HL-60 (cell line): ENCODE data around the gene FMNL2.

Experiments used
- DNase-seq, 2 experiments: peaks; one replicate each; pipeline ENCODE4 v3.0.0-alpha.2; 2010 to 2020; ENCODE audit warnings: low read depth in 1 of 2, low spot score in 1 of 2
- H3K27ac ChIP-seq: fragments of 250-450 bp; sonication (Bioruptor Pico); replicated peaks from 2 replicates; pipeline ENCODE4 v1.5.1; 2020; ENCODE audit warnings: mild to moderate bottlenecking, moderate library complexity
- H3K27me3 ChIP-seq: fragments of 250-450 bp; sonication (Bioruptor Pico); 2 replicates; pipeline ENCODE4 v1.5.1; 2021; ENCODE audit warnings: mild to moderate bottlenecking, moderate library complexity; ENCODE audit not compliant: insufficient read depth, poor library complexity, severe bottlenecking
- H3K4me3 ChIP-seq: replicated peaks from 2 replicates; pipeline ENCODE4 v1.5.1; 2011; ENCODE audit warnings: mild to moderate bottlenecking, control low read depth, low read length; ENCODE audit not compliant: insufficient read depth
- GABPA ChIP-seq: IDR thresholded peaks from 2 replicates; pipeline ENCODE4 v1.6.1; 2012; ENCODE audit warnings: low read depth
- POLR2AphosphoS5 ChIP-seq: IDR thresholded peaks from 2 replicates; pipeline ENCODE4 v1.6.1; 2012; ENCODE audit warnings: low read depth
- SPI1 ChIP-seq: IDR thresholded peaks from 2 replicates; pipeline ENCODE4 v1.6.1; 2012; ENCODE audit warnings: low read depth, mild to moderate bottlenecking, borderline replicate concordance
- TF ChIP-seq, protein P1 (sequence below): IDR thresholded peaks from one replicate; pipeline ENCODE4 v1.5.1; 2011; ENCODE audit warnings: low read length, control low read depth, inconsistent platforms; ENCODE audit not compliant: insufficient read depth
- TF ChIP-seq, protein P2 (sequence below): IDR thresholded peaks from 2 replicates; pipeline ENCODE4 v1.6.1; 2012; ENCODE audit warnings: low read depth; ENCODE audit not compliant: insufficient replicate concordance

FMNL2 gene

DNA sequence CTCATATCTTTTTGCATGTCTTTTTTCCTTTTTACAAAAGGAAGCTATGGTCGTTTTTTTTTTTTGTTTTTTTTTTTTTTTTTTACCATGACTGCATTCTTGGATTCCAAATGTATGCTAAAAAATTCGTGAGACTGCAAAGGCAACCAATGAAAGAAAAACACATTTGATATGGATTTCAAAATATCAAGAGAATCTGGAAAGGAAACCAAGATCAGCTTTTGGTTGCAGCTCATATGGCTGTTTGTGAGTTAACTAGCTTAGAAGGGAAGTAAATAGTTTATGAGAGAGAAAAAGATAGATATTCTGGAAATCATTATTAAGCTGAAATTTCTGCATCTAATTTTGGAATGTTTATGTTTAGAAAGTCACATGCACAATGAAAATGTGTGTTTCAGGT, 272.0 kb downstream of the FMNL2 start:
- DNase-seq: no peak
- no peaks in the 10 kb centered on the region for H3K27me3 ChIP-seq
- no peak overlapping the region for H3K4me3 ChIP-seq
- TF ChIP-seq SPI1 (no peak), POLR2AphosphoS5 (no peak), GABPA (no peak)
- TF ChIP-seq, protein P1, sequence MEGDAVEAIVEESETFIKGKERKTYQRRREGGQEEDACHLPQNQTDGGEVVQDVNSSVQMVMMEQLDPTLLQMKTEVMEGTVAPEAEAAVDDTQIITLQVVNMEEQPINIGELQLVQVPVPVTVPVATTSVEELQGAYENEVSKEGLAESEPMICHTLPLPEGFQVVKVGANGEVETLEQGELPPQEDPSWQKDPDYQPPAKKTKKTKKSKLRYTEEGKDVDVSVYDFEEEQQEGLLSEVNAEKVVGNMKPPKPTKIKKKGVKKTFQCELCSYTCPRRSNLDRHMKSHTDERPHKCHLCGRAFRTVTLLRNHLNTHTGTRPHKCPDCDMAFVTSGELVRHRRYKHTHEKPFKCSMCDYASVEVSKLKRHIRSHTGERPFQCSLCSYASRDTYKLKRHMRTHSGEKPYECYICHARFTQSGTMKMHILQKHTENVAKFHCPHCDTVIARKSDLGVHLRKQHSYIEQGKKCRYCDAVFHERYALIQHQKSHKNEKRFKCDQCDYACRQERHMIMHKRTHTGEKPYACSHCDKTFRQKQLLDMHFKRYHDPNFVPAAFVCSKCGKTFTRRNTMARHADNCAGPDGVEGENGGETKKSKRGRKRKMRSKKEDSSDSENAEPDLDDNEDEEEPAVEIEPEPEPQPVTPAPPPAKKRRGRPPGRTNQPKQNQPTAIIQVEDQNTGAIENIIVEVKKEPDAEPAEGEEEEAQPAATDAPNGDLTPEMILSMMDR: no peak
- TF ChIP-seq, protein P2, sequence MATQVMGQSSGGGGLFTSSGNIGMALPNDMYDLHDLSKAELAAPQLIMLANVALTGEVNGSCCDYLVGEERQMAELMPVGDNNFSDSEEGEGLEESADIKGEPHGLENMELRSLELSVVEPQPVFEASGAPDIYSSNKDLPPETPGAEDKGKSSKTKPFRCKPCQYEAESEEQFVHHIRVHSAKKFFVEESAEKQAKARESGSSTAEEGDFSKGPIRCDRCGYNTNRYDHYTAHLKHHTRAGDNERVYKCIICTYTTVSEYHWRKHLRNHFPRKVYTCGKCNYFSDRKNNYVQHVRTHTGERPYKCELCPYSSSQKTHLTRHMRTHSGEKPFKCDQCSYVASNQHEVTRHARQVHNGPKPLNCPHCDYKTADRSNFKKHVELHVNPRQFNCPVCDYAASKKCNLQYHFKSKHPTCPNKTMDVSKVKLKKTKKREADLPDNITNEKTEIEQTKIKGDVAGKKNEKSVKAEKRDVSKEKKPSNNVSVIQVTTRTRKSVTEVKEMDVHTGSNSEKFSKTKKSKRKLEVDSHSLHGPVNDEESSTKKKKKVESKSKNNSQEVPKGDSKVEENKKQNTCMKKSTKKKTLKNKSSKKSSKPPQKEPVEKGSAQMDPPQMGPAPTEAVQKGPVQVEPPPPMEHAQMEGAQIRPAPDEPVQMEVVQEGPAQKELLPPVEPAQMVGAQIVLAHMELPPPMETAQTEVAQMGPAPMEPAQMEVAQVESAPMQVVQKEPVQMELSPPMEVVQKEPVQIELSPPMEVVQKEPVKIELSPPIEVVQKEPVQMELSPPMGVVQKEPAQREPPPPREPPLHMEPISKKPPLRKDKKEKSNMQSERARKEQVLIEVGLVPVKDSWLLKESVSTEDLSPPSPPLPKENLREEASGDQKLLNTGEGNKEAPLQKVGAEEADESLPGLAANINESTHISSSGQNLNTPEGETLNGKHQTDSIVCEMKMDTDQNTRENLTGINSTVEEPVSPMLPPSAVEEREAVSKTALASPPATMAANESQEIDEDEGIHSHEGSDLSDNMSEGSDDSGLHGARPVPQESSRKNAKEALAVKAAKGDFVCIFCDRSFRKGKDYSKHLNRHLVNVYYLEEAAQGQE: no peak
- H3K27ac ChIP-seq: no peak overlapping the region

DNA sequence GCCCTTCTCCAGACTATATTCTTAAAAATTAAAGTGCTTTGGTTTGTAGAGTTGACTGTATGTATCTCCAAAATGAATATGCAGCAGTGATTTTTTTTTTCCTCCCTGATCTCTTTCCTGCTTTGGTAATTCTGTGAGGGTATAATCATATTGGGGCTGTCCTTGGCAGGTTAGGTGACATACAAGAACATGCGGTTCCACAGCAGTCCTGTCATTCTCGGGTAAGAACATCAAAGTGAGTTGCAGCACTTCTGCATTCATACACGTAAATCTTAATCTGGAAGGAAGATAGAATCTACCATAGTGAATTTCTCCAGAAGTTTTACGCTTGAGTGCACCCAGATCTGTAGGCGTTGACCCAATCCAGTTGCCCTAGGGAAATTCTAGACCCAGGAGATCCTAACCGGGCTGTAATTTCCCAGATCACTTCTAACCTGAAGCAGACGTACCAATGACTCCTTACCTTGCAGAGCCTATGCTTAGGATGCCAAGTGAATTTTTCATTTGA, 272.9 kb downstream of the FMNL2 start:
- no peaks in the 10 kb centered on the region for H3K27me3 ChIP-seq
- no peak overlapping the region for H3K4me3 ChIP-seq
- TF ChIP-seq, protein P2: no peak
- TF ChIP-seq POLR2AphosphoS5: no peak
- no peak for TF ChIP-seq GABPA
- TF ChIP-seq, protein P1: no peak
- TF ChIP-seq SPI1: no peak

DNA sequence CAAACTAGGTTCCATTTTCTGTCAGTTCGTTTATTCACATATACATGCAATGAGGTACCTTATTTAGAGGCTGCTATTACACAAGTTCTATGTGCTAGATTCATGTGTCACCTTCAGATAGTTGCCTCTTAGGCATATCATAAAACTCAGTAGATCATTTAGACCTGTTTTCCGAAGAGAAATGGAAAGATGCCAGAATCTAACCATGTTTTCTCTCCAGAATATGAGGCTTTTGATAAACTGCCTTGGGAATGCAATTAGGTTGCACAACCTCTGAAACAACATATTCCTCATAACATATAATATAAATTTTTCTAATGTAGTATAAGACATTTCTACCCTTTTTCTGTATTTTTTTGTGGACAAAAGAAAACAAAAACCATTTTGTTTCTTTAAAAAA, 274.2 kb downstream of the FMNL2 start:
- Histone ChIP-seq H3K27ac (no peak overlapping the region), H3K27me3 (no peaks in the 10 kb centered on the region), H3K4me3 (no peak overlapping the region)
- TF ChIP-seq POLR2AphosphoS5: no peak
- TF ChIP-seq, protein P2: no peak
- no peak for TF ChIP-seq SPI1
- TF ChIP-seq, protein P1: no peak
- no peak for TF ChIP-seq GABPA
- no peak for DNase-seq

More for the DNA sequence above, 272.9 kb downstream of the FMNL2 start:
- no peak overlapping the region for H3K27ac ChIP-seq
- DNase-seq: no peak
